Left kidney (tissue), 2 donors: Measurements from ENCODE around the gene CHD5. TPM values are rescaled to one million over a fixed set of nuclear protein-coding genes. Genes with fewer than 3 reads are reported as not detected.

Source experiments
- DNase-seq: peaks from one replicate; pipeline ENCODE4 v3.0.0-alpha.2; 2013
- polyA plus RNA-seq: library from polyadenylated mRNA; unstranded; fragments of 120-200 nt; gene quantifications from one replicate; pipeline ENCODE4 v1.2.1, GENCODE V29; 2013; ENCODE audit not compliant: insufficient read length

Gene CHD5
- polyA plus RNA-seq, 1 donor: 0.28 TPM

GRCh38 chr1:6134206-6134605, 45.9 kb downstream of the CHD5 start:
- DNase-seq: no peak

DNA sequence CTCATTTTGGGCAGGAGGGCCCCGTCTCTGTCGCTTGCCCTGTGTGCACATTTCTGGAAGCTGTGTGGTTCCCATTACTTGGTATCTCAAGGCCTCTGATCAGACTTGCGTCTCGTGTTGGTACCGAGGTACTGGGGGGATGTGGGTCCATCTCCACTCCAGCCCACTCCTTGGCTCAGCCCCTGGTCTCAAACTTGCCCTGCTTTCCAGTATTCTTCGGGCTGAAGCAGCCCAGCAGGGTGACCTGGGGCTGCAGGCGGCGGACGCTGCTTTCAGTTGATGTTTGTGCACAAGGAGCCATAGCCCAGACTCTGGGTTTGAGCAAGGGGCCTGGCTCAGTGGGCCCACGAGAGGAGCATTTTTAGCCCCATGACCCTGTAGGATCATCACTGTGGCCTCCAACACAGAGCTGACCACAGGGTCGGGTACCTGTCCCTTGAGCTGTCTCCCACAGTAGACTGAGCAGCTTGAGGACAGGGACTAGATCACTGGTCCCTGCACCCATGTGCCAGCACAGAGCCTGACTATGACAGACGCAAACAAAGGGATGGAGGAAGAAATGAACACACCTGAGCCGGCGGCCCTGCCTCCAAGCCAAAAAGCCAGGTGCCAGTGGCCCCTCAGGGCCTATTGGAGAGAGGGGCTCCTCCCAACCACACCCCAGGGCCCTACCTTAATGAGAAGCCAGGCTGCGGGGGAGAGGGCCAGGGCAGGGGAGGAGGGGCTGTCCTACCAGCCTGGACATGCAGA, 46.8 kb downstream of the CHD5 start:
- no peak for DNase-seq

GRCh38 chr1:6131561-6131960, 48.6 kb downstream of the CHD5 start:
- no peak for DNase-seq

DNA sequence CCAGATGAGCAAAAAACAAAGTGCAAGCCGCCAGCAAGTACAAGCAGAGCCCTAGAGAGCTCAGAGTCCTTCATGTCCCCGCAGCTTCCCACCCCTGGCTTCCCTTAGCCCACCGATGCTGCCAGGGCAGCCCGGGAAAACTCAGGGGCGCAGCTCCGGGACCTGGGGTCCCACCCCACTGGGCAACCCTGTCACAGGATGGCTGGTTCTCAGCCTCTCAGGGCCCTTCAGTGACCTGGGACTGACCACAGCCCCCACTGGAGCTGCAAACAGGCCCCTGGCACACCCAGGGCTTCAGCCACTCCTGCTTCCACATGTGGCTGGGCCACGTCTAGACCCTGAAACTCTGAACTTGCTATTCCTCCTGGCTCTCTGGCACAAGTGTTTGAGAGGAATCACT, 49.5 kb downstream of the CHD5 start:
- DNase-seq: no peak

DNA sequence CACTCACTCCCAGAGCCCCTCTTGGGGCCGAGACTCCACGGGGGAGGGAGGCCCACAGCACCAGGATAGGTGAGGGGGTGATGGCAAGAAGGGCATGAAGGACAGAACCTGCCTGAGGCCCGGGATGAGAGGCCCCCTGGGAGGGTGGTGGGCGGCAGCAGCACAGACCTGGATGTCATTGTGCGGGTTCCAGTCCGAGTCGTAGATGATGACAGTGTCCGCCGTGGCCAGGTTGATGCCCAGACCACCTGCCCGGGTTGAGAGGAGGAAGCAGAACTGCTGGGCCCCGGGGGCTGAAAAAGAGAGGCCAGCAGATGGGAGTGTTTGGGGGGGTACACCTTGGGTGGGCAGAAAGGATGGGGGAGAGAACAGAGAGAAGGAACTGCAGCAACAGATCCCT, 50.1 kb downstream of the CHD5 start:
- no peak for DNase-seq

DNA sequence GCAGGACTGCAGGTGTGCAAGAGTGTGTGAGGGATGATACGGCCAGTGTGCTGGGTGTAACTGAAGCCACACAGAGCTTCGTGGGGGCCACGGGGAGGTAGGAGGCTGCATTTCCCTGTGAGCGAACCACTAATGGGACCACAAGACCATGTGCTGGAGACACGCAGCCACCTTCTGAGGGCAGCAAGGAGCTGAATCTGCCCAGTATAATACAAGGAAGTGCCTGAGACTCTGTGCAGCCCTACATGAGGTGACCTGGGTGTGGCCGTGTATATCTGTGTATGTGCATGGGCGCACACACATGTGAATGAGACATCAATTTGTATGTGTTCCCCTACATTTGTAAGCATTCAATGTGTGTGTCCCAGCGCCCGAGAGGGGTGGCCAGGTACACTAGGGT, 50.8 kb downstream of the CHD5 start:
- DNase-seq: no peak

- DNase-seq: no peak
Observed at GRCh38 chr1:6128276-6129081, 51.6 kb downstream of the CHD5 start.

DNA sequence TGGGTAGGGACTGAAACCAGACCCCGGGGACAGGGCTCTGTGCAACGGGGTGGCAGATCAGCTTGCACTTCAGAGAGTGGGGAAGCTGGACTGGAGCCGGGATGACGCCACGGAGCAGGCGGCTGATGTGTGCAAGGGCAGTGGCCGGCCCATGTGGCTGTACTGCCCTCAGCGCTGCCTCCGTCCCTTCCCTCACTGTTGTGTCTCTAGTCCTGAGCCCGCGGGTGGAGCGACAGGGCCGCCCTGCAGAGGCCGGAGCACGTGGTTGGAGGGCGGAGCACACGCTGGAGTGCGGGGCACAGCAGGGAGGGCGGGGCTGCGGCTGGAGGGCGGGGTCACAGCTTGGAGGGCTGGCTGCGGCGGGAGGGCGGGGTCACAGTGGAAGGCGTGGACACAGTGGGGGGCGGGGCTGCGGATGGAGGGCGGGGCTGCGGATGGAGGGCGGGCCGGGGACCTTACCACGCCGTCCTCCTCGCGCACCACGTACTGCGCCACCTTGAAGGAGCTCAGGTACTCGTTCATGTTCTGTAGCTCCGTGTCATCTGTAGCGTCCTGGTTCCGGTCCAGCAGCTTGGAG, 52.4 kb downstream of the CHD5 start:
- DNase-seq: peak; percentile 50

- DNase-seq: no peak
Observed at GRCh38 chr1:6126521-6127067, 53.5 kb downstream of the CHD5 start.

DNA sequence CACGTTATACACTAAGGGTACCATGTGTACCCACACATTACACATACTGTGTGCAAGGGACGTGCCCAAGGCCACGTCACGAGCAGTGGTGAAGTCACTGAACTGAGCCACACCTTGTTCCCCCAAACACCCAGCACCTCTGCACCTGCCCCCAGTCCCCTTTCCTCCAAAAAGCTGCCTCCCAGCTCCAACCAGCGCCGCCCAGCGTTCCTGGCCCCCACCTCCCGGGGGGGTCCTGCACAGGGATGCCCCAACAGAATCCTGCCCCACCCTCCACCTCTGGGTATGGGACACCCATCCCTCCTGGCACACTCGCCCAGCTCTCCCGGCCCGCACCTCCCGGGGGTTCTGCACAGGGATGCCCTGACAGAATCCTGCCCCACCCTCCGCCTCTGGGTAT, 54.1 kb downstream of the CHD5 start:
- no peak for DNase-seq

DNA sequence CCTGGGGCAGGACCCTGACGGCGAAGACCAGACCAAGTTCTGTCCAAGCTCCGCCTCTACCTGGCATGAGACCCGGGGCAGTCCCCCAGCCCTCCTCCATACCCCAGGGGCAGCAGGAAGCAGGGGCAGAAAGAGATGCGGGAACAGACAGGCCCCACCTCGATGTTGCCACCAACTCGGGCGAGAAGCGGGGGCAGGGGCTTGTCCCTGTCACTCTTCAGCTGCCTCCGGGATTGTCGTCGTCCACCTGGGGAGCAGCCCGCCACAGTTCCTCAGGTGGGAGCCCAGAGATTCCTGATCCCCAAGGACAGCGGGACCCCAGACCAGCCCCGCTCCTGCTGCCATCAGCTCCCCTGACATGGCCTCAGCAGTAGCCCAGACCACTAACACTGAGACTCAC, 54.8 kb downstream of the CHD5 start:
- DNase-seq: no peak

DNA sequence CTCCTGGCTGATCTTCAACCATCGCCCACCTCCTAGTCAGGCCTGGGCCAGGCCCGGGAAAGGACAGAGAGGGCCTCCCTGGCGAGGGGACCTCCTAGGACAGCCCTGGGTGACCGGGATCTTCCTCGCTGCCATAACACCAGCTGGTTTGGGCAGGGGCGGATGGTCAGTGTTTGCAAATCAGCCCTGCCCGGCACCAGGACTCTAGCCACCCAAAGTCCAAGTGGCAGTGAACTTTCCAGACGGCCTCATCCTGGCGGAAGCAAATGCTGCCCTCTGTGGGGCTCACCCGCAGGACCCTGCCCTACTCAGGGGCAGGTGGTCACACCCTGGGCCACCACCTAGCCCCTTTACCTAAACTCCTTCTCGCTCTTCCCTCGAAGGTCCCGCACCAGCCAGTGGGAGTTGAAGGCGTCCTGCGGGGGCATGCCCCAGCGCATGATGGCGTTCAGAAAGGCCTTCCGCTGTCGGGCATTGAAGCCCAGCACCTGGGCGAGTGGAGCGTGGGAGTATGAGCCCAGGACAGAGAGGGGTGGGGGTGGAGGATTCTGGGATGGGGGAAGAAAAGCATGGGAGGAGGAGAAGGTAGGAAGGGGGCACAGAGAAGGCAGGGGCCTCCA, 55.3 kb downstream of the CHD5 start:
- DNase-seq: no peak

- no peak for DNase-seq
Observed at GRCh38 chr1:6124341-6124740, 55.8 kb downstream of the CHD5 start.

GRCh38 chr1:6123816-6124215, 56.3 kb downstream of the CHD5 start:
- no peak for DNase-seq

DNA sequence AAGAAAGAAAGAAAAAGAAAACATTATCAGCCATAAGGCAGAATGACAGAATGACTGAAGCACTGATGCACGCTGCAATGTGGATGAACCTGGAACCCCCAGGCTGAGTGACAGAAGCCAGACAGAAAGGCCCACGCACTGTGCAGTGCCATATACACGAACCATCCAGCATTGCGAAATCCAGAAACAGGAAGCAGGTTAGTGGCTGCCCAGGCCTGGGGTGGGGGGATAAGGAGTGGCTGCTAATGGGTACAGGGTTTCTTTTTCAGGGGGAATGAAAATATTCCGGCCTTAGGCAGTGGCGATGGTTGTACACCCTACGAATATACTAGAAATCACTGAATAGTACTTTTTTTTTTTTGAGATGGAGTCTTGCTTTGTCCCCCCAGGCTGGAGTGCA, 57.0 kb downstream of the CHD5 start:
- DNase-seq: no peak

DNA sequence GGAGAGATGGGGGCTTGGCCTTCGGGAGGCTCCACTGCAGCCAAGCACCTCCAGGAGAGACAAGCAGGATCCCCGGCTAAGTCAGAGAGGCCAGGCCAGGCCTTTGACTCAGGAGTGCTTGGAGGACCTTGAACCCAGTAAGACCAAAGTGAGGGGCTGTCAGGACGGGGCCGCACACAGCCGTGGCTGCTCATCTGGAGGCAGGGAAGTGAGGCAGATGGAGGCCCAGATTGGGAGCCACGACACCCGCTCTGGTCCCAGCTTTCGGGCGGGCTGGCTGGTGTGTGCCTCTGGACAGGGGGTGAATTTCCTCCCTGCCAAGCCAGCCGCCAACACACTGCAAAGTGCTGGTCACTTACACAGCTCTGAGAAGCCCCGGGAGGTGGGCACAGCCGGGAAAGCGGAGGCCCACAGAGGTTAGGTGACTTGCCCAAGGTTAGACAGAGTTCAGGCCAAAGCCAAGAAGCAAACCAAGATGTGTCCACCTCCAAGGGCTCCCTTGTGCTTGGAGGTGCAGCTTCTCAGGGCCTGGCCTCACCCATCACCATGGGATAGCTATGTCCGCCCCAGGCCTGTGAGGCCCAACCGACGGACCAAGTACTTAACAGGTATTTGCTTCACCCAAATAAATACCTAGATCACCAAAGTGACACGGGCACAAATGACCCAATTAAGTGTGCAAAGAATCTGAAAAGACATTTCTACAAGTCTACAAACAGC, 58.3 kb downstream of the CHD5 start:
- DNase-seq: no peak

- DNase-seq: no peak
Observed at GRCh38 chr1:6121021-6121421, 59.1 kb downstream of the CHD5 start.

- no peak for DNase-seq
Observed at GRCh38 chr1:6118415-6118814, 61.7 kb downstream of the CHD5 start.

- no peak for DNase-seq
Observed at GRCh38 chr1:6117624-6118023, 62.5 kb downstream of the CHD5 start.

DNA sequence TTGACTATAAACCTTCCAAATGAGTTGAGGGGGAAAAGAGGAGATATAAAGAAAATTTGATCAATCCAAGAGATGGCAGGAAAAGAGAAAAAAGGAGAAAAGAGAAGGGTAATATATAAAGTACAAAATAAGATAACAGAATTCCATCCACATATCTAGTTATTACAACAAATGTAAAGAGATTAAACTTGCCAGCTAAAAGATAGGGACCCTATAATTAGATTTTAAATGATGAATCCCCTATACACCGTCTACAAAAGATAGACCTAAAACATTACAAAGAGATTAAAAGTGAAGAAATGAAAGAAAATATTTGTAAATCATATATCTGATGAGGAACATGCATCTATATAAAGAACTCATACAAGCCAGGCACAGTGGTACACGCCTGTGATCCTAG, 63.1 kb downstream of the CHD5 start:
- no peak for DNase-seq

DNA sequence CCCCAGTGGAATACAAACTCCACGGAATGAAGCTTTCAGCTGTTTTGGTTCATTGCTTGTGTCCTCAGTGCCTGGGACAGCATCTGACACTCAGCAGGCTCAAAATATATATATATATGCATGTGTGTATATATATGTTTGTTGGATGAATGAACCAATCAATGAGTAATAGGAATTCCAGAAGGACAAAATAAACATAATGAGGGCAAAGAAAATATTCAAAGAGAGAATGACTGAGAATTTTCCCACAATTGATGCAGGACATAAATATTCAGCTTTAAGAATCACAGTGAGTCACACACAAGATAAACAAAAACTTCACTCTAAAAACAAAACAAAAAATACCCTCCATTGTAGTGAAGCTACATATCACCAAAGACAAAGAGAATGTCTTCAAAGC, 64.0 kb downstream of the CHD5 start:
- DNase-seq: no peak

DNA sequence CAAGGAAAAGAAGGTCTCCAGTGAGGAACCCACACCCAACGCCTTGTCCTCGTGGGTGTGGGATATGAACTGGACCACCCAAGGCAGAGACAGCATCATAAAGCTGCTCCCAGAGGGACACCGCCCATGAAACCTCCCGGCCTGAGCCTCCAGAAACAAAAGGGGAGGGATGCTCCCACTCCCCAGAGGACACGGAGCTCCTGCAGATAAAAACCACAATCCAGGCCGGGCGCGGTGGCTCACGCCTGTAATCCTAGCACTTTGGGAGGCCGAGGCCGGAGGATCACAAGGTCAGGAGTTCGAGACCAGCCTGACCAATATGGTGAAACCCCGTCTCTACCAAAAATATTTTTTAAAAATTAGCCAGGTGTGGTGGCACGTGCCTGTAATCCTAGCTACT, 66.4 kb downstream of the CHD5 start:
- DNase-seq: no peak
